GM18502 (cell line): Measurements from ENCODE around the gene ZC3H12D.
"Not testable (repeated sequence)": the region's sequence is repeated elsewhere in the genome, so short reads cannot be mapped to it uniquely, and the experiment has no call there.

Experiments used
- ATAC-seq: cut with Tn5 transposase; IDR thresholded peaks from one replicate; pipeline ENCODE4 v1.9.1; 2021; ENCODE audit warnings: mild to moderate bottlenecking; ENCODE audit not compliant: unreplicated experiment, poor library complexity

Gene ZC3H12D

GRCh38 chr6:149445095-149445466 lies 39.7 kb downstream of the ZC3H12D start:
- no peak for ATAC-seq

- ATAC-seq: not testable (repeated sequence)
These were observed 40.3 kb downstream of the ZC3H12D start for GRCh38 chr6:149444360-149445094.

- no peak for ATAC-seq
These were observed 41.2 kb downstream of the ZC3H12D start for GRCh38 chr6:149443411-149444181.

- ATAC-seq: no peak
These were observed 43.1 kb downstream of the ZC3H12D start for GRCh38 chr6:149441740-149442139.

GRCh38 chr6:149440735-149441671 lies 43.8 kb downstream of the ZC3H12D start:
- no peak for ATAC-seq

- no peak for ATAC-seq
These were observed 45.2 kb downstream of the ZC3H12D start for GRCh38 chr6:149439626-149440025.

GRCh38 chr6:149438855-149439254 lies 46.0 kb downstream of the ZC3H12D start:
- ATAC-seq: no peak

GRCh38 chr6:149437212-149437611 lies 47.6 kb downstream of the ZC3H12D start:
- no peak for ATAC-seq

GRCh38 chr6:149436647-149437046 lies 48.2 kb downstream of the ZC3H12D start:
- no peak for ATAC-seq

- no peak for ATAC-seq
These were observed 48.8 kb downstream of the ZC3H12D start for GRCh38 chr6:149435919-149436586.

GRCh38 chr6:149433881-149434280 lies 50.9 kb downstream of the ZC3H12D start:
- ATAC-seq: no peak

GRCh38 chr6:149433405-149433804 lies 51.4 kb downstream of the ZC3H12D start:
- ATAC-seq: no peak

GRCh38 chr6:149431905-149432775 lies 52.7 kb downstream of the ZC3H12D start:
- ATAC-seq: peak; percentile 89

- no peak for ATAC-seq
These were observed 55.1 kb downstream of the ZC3H12D start for GRCh38 chr6:149429427-149430360.

- ATAC-seq: no peak
These were observed 56.2 kb downstream of the ZC3H12D start for GRCh38 chr6:149428606-149429005.

- ATAC-seq: no peak
These were observed 59.1 kb downstream of the ZC3H12D start for GRCh38 chr6:149425754-149426153.

GRCh38 chr6:149425224-149425623 lies 59.6 kb downstream of the ZC3H12D start:
- no peak for ATAC-seq

- ATAC-seq: no peak
These were observed 60.8 kb downstream of the ZC3H12D start for GRCh38 chr6:149423964-149424440.
